Activated CD8-positive, alpha-beta T cell treated with anti-CD3 and anti-CD28 coated beads for 36 hours (primary cell): ENCODE results near the gene NDOR1. TPM values are rescaled to one million over a fixed set of nuclear protein-coding genes. Genes with fewer than 3 reads are reported as not detected.
A peak's percentile ranks its signal among the peaks of the same experiment; 100 is the strongest.

ENCODE experiments used
- ATAC-seq: fragments of 200-7000 bp; cut with Tn5 transposase; one replicate; pipeline ENCODE4 v1.10.0; 2021; ENCODE audit warnings: mild to moderate bottlenecking, moderate library complexity
- CTCF ChIA-PET: fragments of 350-600 bp; sonication (Branson Sonifier 250); formaldehyde crosslinking; loops from one replicate; lab custom pipeline; 2021; ENCODE audit warnings: antibody characterized with exemption; lab: Charles Lee
- POLR2A ChIA-PET: fragments of 350-600 bp; sonication (Branson Sonifier 250); formaldehyde crosslinking; loops from one replicate; lab custom pipeline; 2021; ENCODE audit warnings: antibody characterized with exemption; lab: Charles Lee
- DNase-seq: peaks from one replicate; pipeline ENCODE4 v3.0.0-alpha.2; 2020
- H3K27ac Mint-ChIP-seq: one replicate; pipeline ENCODE4 v1.8.0; 2021; ENCODE audit warnings: mild to moderate bottlenecking, mixed read lengths
- H3K27me3 Mint-ChIP-seq: one replicate; pipeline ENCODE4 v1.8.0; 2021; ENCODE audit warnings: mixed read lengths
- H3K36me3 Mint-ChIP-seq: one replicate; pipeline ENCODE4 v1.8.0; 2021; ENCODE audit warnings: low read depth, mixed read lengths
- H3K4me1 Mint-ChIP-seq: one replicate; pipeline ENCODE4 v1.8.0; 2021; ENCODE audit warnings: low read depth, mixed read lengths
- H3K4me3 Mint-ChIP-seq: one replicate; pipeline ENCODE4 v1.8.0; 2021; ENCODE audit warnings: mild to moderate bottlenecking, moderate library complexity, mixed read lengths
- H3K9me3 Mint-ChIP-seq: one replicate; pipeline ENCODE4 v1.8.0; 2021; ENCODE audit warnings: mixed read lengths
- intact Hi-C: fragments of 100-400 bp; cut with micrococcal nuclease; formaldehyde crosslinking; loops from one replicate; pipeline ENCODE4 v1.10.0; 2022
- total RNA-seq, 2 experiments: library from RNA; stranded (reverse); gene quantifications; one replicate each; pipeline ENCODE4 v1.2.3, GENCODE V29; 2021
- TF ChIP-seq, protein P1 (sequence below): fragments of 200-600 bp; IDR thresholded peaks from one replicate; pipeline ENCODE4 v1.8.0; 2022; ENCODE audit warnings: antibody characterized with exemption, mild to moderate bottlenecking

Gene NDOR1
- total RNA-seq, 2 experiments from 2014 or later, result 29.5 to 30.7 TPM

DNA sequence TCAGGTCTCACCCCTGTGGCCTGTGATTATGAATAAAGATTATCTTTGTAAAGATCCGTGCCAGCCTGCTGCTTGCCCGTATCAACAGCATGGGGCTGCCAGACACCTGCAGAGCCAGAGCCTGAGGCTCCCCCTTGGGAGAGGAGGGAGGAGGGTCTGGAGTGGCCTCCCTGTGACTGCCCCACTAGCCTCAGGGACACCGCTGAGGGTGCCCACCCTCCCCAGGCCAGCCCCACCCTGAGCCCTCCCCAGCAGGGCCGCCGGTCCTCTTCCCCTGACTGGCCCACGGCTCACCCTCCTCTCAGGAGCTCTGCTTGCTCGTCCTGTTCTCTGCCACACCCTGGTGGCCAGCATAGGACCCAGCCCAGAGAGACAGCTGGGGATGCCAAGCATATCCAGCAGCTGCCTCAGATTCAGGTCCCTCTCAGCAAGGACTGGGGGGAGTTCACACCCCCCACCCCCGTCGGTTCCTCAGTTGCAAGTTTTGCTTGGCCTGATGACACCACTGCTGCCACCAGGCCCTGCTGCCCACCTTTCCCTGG lies 15.1 kb upstream of the NDOR1 start:
- DNase-seq, result no peak
- ChIA-PET POLR2A (interaction anchor here (1.3 to 4.0 kb wide), 3 partner anchors 8 to 63 kb away, joined by 5 to 16 read pairs (median 9); no protein-coding TSS in a partner anchor), CTCF (interaction anchor here (0.7 to 2.0 kb wide), 6 partner anchors 16 to 155 kb away, joined by 3 to 15 read pairs (median 4); partner anchors contain the start of genes NDOR1, RNF224 and TMEM203)
- Mint-ChIP-seq H3K4me1 (peaks cover 30% of the 10 kb centered on the region), H3K36me3 (peaks cover 6% of the 10 kb centered on the region), H3K27me3 (no peaks in the 10 kb centered on the region), H3K4me3 (peak overlapping the region; percentile 52), H3K27ac (no peak overlapping the region), H3K9me3 (no peaks in the 10 kb centered on the region)
- TF ChIP-seq, protein P1, sequence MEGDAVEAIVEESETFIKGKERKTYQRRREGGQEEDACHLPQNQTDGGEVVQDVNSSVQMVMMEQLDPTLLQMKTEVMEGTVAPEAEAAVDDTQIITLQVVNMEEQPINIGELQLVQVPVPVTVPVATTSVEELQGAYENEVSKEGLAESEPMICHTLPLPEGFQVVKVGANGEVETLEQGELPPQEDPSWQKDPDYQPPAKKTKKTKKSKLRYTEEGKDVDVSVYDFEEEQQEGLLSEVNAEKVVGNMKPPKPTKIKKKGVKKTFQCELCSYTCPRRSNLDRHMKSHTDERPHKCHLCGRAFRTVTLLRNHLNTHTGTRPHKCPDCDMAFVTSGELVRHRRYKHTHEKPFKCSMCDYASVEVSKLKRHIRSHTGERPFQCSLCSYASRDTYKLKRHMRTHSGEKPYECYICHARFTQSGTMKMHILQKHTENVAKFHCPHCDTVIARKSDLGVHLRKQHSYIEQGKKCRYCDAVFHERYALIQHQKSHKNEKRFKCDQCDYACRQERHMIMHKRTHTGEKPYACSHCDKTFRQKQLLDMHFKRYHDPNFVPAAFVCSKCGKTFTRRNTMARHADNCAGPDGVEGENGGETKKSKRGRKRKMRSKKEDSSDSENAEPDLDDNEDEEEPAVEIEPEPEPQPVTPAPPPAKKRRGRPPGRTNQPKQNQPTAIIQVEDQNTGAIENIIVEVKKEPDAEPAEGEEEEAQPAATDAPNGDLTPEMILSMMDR, result no peak
- no peak for ATAC-seq
- intact Hi-C loops, result no loop called here

DNA sequence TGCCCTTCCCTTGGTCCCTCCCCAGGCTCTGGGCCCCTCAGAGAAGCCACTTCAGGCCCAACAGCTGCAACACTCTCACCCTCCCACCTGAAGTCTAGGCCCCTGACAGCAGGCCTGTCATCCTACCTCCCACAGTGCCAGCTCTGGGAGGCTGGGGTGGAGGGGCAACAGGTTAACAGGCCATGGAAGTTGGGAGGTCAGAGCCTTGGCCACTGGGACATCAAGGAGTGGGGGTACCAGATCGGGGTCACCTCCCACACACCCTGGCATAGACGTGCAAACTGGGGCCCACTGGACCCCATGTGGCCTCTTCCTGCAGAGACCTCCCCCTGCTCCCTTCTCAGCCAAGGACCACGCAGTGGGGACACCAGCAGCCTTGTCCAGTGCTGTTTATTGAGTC lies 14.3 kb upstream of the NDOR1 start:
- H3K27me3 Mint-ChIP-seq, result no peaks in the 10 kb centered on the region
- DNase-seq, result no peak
- peaks cover 27% of the 10 kb centered on the region for H3K4me1 Mint-ChIP-seq
- intact Hi-C loops, result no loop called here
- CTCF ChIA-PET, result interaction anchor here (0.8 to 1.5 kb wide), 3 partner anchors 9 to 156 kb away, joined by 3 to 5 read pairs (median 3); partner anchors contain the start of gene TPRN
- no peaks in the 10 kb centered on the region for H3K9me3 Mint-ChIP-seq
- peak overlapping the region; percentile 55 for H3K27ac Mint-ChIP-seq
- POLR2A ChIA-PET, result no interaction called here
- TF ChIP-seq, protein P1, result no peak
- no peak for ATAC-seq
- H3K36me3 Mint-ChIP-seq, result peaks cover 6% of the 10 kb centered on the region
- H3K4me3 Mint-ChIP-seq, result no peak overlapping the region

DNA sequence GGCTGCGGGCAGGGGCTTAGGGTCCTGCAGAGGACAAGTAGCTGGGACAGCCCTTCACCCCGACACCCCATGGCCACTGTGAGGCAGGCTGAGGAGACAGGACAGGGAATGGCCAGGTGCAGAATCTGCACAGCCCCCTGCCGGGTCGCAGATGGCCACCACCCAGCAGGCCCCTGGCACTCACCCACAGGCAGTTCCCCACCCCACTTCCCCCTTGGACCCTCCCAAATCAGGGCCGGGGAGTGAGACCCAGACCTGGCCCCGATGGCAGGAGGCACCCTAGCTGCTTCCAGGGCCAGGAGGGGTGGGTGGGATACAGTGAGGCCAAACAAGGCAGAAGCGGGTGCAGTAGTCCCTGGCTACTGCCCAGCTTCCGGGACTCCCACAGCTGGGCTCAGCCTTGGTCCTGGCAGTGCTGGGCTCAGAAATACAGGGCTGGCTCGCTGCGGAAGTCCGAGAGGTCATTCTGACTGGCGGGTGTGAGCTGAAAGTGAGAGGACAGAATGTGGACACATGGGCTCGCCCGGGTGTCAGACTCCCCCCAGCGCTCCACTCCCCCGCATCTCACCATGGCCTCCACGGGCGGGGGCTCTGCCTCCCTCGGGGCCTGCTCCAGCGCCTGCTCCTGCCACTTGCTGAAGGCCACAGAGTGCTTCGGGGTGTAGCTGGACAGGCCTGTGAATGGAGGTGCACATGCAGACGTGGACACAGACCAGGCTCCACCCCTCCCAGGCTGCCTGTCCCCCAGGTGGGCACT lies 13.6 kb upstream of the NDOR1 start:
- Mint-ChIP-seq H3K9me3 (no peaks in the 10 kb centered on the region), H3K36me3 (peaks cover 6% of the 10 kb centered on the region), H3K27ac (no peak overlapping the region), H3K27me3 (no peaks in the 10 kb centered on the region), H3K4me3 (no peak overlapping the region), H3K4me1 (peaks cover 22% of the 10 kb centered on the region)
- CTCF ChIA-PET, result interaction anchor here (1.3 to 1.5 kb wide), 2 partner anchors 9 to 45 kb away, joined by 3 to 5 read pairs; partner anchors contain the start of gene TPRN
- ATAC-seq, result no peak
- POLR2A ChIA-PET, result interaction anchor here (1.2 kb wide), 1 partner anchor 9 kb away, joined by 3 read pairs; the partner anchor contains the start of gene TPRN
- no peak for DNase-seq
- intact Hi-C loops, result no loop called here
- TF ChIP-seq, protein P1, result no peak

DNA sequence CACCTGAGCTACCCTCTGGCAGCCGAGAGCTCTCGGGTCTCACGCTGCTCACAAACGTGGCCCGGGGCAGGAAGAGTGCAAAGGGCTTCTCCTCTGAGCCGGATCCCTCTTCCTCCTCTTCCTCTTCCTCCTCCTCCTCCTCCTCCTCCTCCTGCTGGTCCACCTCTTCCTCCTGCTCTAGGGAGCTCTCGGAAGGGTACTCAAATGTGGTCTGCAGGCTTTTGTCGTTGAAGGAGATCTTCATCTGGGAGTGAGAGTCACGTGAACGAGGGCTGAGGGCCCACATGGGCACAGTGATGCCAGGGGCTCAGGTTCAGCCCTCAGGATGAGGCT lies 13.1 kb upstream of the NDOR1 start:
- intact Hi-C loops, result no loop called here
- Mint-ChIP-seq H3K27ac (no peak overlapping the region), H3K4me3 (no peak overlapping the region), H3K4me1 (peaks cover 18% of the 10 kb centered on the region), H3K9me3 (no peaks in the 10 kb centered on the region), H3K27me3 (no peaks in the 10 kb centered on the region), H3K36me3 (peaks cover 6% of the 10 kb centered on the region)
- ChIA-PET POLR2A (interaction anchor here (1.2 kb wide), 1 partner anchor 8 kb away, joined by 3 read pairs; the partner anchor contains the start of gene TPRN), CTCF (interaction anchor here (1.5 kb wide), 1 partner anchor 62 kb away, joined by 5 read pairs; no protein-coding TSS in a partner anchor)
- DNase-seq (no peak), ATAC-seq (no peak)
- TF ChIP-seq, protein P1, result no peak
